Liver (tissue), 3 donors: ENCODE results near the gene ZEB1.

Source experiments
- EGR1 ChIP-seq, 2 donors: IDR thresholded peaks; 2 replicates each; pipeline ENCODE4 v1.6.1; 2016 to 2018; ENCODE audit warnings: antibody characterized with exemption in 2 of 2, low read depth in 2 of 2
- FOXA1 ChIP-seq: IDR thresholded peaks from 2 replicates; pipeline ENCODE4 v1.6.1; 2016; ENCODE audit warnings: antibody characterized with exemption
- GABPA ChIP-seq, 2 donors: IDR thresholded peaks in 1 of 2; conservative IDR thresholded peaks in 1 of 2; 2 replicates each; pipeline ENCODE4 v1.6.1; 2016; ENCODE audit warnings: antibody characterized with exemption in 2 of 2, mild to moderate bottlenecking in 1 of 2, moderate library complexity in 1 of 2
- HNF4A ChIP-seq, 2 donors: conservative IDR thresholded peaks; 2 replicates each; pipeline ENCODE4 v1.6.1; 2016; ENCODE audit warnings: antibody characterized with exemption in 2 of 2, mild to moderate bottlenecking in 2 of 2
- JUND ChIP-seq, 2 donors: IDR thresholded peaks; 2 replicates each; pipeline ENCODE4 v1.6.1; 2016; ENCODE audit warnings: antibody characterized with exemption in 2 of 2
- MAX ChIP-seq: IDR thresholded peaks from 2 replicates; pipeline ENCODE4 v1.6.1; 2016; ENCODE audit warnings: antibody characterized with exemption
- NR2F2 ChIP-seq: IDR thresholded peaks from 2 replicates; pipeline ENCODE4 v1.6.1; 2016; ENCODE audit warnings: antibody characterized with exemption
- RAD21 ChIP-seq, 2 donors: IDR thresholded peaks; 2 replicates each; pipeline ENCODE4 v1.6.1; 2016; ENCODE audit warnings: antibody characterized with exemption in 2 of 2, mild to moderate bottlenecking in 2 of 2
- REST ChIP-seq: IDR thresholded peaks from 2 replicates; pipeline ENCODE4 v1.6.1; 2016; ENCODE audit warnings: antibody characterized with exemption, mild to moderate bottlenecking
- SP1 ChIP-seq: IDR thresholded peaks from 2 replicates; pipeline ENCODE4 v1.6.1; 2018; ENCODE audit warnings: antibody characterized with exemption, mild to moderate bottlenecking
- TAF1 ChIP-seq: conservative IDR thresholded peaks from 2 replicates; pipeline ENCODE4 v1.6.1; 2016; ENCODE audit warnings: antibody characterized with exemption, mild to moderate bottlenecking
- YY1 ChIP-seq: IDR thresholded peaks from 2 replicates; pipeline ENCODE4 v1.6.1; 2016; ENCODE audit warnings: antibody characterized with exemption, mild to moderate bottlenecking
- TF ChIP-seq, protein P1 (sequence below): fragments of 150-350 bp; IDR thresholded peaks from 2 replicates; pipeline ENCODE4 v1.5.1; 2017; ENCODE audit warnings: improper control_type of control experiment, low read depth, low read length; ENCODE audit not compliant: missing input control
- TF ChIP-seq, protein P2 (sequence below): IDR thresholded peaks from 2 replicates; pipeline ENCODE4 v1.6.1; 2016; ENCODE audit warnings: antibody characterized with exemption
- donor health status: healthy.
- donor health status: healthy.

GRCh38 chr10:31313396-31313795 lies 5.6 kb upstream of the ZEB1 start:
- TF ChIP-seq, protein P1, sequence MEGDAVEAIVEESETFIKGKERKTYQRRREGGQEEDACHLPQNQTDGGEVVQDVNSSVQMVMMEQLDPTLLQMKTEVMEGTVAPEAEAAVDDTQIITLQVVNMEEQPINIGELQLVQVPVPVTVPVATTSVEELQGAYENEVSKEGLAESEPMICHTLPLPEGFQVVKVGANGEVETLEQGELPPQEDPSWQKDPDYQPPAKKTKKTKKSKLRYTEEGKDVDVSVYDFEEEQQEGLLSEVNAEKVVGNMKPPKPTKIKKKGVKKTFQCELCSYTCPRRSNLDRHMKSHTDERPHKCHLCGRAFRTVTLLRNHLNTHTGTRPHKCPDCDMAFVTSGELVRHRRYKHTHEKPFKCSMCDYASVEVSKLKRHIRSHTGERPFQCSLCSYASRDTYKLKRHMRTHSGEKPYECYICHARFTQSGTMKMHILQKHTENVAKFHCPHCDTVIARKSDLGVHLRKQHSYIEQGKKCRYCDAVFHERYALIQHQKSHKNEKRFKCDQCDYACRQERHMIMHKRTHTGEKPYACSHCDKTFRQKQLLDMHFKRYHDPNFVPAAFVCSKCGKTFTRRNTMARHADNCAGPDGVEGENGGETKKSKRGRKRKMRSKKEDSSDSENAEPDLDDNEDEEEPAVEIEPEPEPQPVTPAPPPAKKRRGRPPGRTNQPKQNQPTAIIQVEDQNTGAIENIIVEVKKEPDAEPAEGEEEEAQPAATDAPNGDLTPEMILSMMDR, result no peak
- TF ChIP-seq HNF4A (conservative IDR thresholded peaks at IDR 0.05), result no peak
- TF ChIP-seq RAD21 (IDR thresholded peaks at IDR 0.05), result no peak
- TF ChIP-seq TAF1, result no peak
- no peak for TF ChIP-seq NR2F2
- no peak for TF ChIP-seq GABPA (IDR thresholded peaks at IDR 0.05 in 1 of 2, conservative IDR thresholded peaks at IDR 0.05 in 1 of 2)
- TF ChIP-seq REST, result no peak
- no peak for TF ChIP-seq MAX
- no peak for TF ChIP-seq SP1
- TF ChIP-seq JUND (IDR thresholded peaks at IDR 0.05), result no peak
- TF ChIP-seq YY1, result no peak
- TF ChIP-seq FOXA1, result no peak
- no peak for TF ChIP-seq EGR1 (IDR thresholded peaks at IDR 0.05; ENCODE audit: low read depth in 2 of 2)
- TF ChIP-seq, protein P2, sequence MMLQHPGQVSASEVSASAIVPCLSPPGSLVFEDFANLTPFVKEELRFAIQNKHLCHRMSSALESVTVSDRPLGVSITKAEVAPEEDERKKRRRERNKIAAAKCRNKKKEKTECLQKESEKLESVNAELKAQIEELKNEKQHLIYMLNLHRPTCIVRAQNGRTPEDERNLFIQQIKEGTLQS, result no peak
